Caco-2 (cell line): ENCODE data around the gene ANKRD44. TPM values are rescaled to one million over a fixed set of nuclear protein-coding genes. Genes with fewer than 3 reads are reported as not detected.

ENCODE experiments used
- BruUV-seq: library from RNA; stranded (reverse); fragments of 400-500 nt; replicated peaks from 2 replicates; lab custom pipeline; 2021; lab: Mats Ljungman, UMichigan
- CTCF ChIA-PET: fragments of 300-600 bp; sonication (Branson Sonifier 250); formaldehyde crosslinking; loops from one replicate; lab custom pipeline; 2022; ENCODE audit warnings: antibody characterized with exemption; lab: Charles Lee
- POLR2A ChIA-PET: fragments of 300-600 bp; sonication (Branson Sonifier 250); formaldehyde crosslinking; loops from one replicate; lab custom pipeline; 2022; ENCODE audit warnings: antibody characterized with exemption; lab: Charles Lee
- DNase-seq, 2 experiments: peaks; one replicate each; pipeline versions ENCODE4 v3.0.0 to v3.0.0-alpha.2; 2020 to 2022
- H3K27me3 ChIP-seq: replicated peaks from 2 replicates; pipeline ENCODE4 v1.6.0; 2011; ENCODE audit warnings: low read length; ENCODE audit not compliant: control insufficient read depth, insufficient read depth
- H3K36me3 ChIP-seq: 2 replicates; pipeline ENCODE4 v1.5.1; 2011; ENCODE audit warnings: low read length; ENCODE audit not compliant: control insufficient read depth, insufficient read depth
- H3K4me1 ChIP-seq: fragments of 250-450 bp; sonication (Bioruptor Pico); 2 replicates; pipeline ENCODE4 v1.5.1; 2020; ENCODE audit warnings: mild to moderate bottlenecking
- H3K4me3 ChIP-seq: 2 replicates; pipeline ENCODE4 v1.5.1; 2011; ENCODE audit warnings: low read depth, mild to moderate bottlenecking, control low read depth, low read length
- H3K9me3 ChIP-seq: fragments of 250-450 bp; sonication (Bioruptor Pico); 2 replicates; pipeline ENCODE4 v1.5.1; 2020; ENCODE audit warnings: mild to moderate bottlenecking, moderate library complexity
- H3K27ac Mint-ChIP-seq: one replicate; pipeline ENCODE4 v1.8.0; 2022; ENCODE audit warnings: mixed read lengths; ENCODE audit not compliant: unreplicated experiment
- H3K27me3 Mint-ChIP-seq: one replicate; pipeline ENCODE4 v1.8.0; 2022; ENCODE audit warnings: mixed read lengths; ENCODE audit not compliant: insufficient read depth, unreplicated experiment
- H3K36me3 Mint-ChIP-seq: one replicate; pipeline ENCODE4 v1.8.0; 2022; ENCODE audit warnings: mild to moderate bottlenecking, mixed read lengths; ENCODE audit not compliant: insufficient read depth, unreplicated experiment
- H3K4me1 Mint-ChIP-seq: one replicate; pipeline ENCODE4 v1.8.0; 2022; ENCODE audit warnings: low read depth, mixed read lengths; ENCODE audit not compliant: unreplicated experiment
- H3K4me3 Mint-ChIP-seq: one replicate; pipeline ENCODE4 v1.8.0; 2022; ENCODE audit warnings: mild to moderate bottlenecking, moderate library complexity, mixed read lengths; ENCODE audit not compliant: unreplicated experiment
- H3K9me3 Mint-ChIP-seq: one replicate; pipeline ENCODE4 v1.8.0; 2022; ENCODE audit warnings: mixed read lengths; ENCODE audit not compliant: unreplicated experiment
- intact Hi-C: fragments of 100-400 bp; cut with micrococcal nuclease; formaldehyde crosslinking; loops from one replicate; pipeline ENCODE4 v1.10.0; 2022; ENCODE audit not compliant: unreplicated experiment
- total RNA-seq: library from RNA; stranded (reverse); gene quantifications from 2 replicates; pipeline ENCODE4 v1.2.3, GENCODE V29; 2022
- TF ChIP-seq, protein P1 (sequence below), 2 experiments: fragments of 200-600 bp in 1 of 2; IDR thresholded peaks; 1 replicate in 1 of 2; 2 replicates in 1 of 2; pipeline versions ENCODE4 v1.5.1 to v1.8.0; 2011 to 2022; ENCODE audit warnings: antibody characterized with exemption in 1 of 2, control low read depth in 1 of 2, inconsistent platforms in 1 of 2, low read depth in 1 of 2, low read length in 1 of 2, mild to moderate bottlenecking in 1 of 2, moderate library complexity in 1 of 2; ENCODE audit not compliant: insufficient read depth in 1 of 2, severe bottlenecking in 1 of 2, unreplicated experiment in 1 of 2

Gene ANKRD44
- total RNA-seq, 1 experiment from 2014 or later = 1.0 TPM

DNA sequence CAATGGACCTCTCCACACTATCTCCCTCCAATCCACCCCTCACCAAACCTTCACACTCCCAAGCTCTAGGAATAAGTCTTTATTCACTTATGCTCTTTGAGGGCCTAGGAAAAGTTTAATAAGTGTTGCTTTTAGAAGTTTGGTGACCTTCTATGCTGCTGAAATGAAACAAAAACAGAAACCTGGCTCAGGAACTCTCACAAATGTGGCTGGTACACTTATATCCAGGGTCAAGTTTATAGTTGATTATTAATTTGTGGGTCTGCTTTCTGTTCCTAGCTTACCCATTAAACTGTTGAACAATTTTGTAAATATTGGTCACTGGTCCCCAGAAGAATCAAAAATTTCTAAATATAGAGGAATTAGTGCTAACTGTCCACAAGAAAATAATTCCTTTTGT lies 14.2 kb upstream of the ANKRD44 start:
- TF ChIP-seq, protein P1, sequence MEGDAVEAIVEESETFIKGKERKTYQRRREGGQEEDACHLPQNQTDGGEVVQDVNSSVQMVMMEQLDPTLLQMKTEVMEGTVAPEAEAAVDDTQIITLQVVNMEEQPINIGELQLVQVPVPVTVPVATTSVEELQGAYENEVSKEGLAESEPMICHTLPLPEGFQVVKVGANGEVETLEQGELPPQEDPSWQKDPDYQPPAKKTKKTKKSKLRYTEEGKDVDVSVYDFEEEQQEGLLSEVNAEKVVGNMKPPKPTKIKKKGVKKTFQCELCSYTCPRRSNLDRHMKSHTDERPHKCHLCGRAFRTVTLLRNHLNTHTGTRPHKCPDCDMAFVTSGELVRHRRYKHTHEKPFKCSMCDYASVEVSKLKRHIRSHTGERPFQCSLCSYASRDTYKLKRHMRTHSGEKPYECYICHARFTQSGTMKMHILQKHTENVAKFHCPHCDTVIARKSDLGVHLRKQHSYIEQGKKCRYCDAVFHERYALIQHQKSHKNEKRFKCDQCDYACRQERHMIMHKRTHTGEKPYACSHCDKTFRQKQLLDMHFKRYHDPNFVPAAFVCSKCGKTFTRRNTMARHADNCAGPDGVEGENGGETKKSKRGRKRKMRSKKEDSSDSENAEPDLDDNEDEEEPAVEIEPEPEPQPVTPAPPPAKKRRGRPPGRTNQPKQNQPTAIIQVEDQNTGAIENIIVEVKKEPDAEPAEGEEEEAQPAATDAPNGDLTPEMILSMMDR (IDR thresholded peaks at IDR 0.05; ENCODE audit: insufficient read depth in 1 of 2, low read depth in 1 of 2, low read length in 1 of 2, severe bottlenecking in 1 of 2, unreplicated experiment in 1 of 2) = no peak
- no TSS peak for BruUV-seq
- peaks cover 16% of the 10 kb centered on the region for H3K4me1 ChIP-seq
- Mint-ChIP-seq H3K4me3 (no peak overlapping the region), H3K36me3 (no peaks in the 10 kb centered on the region), H3K9me3 (no peaks in the 10 kb centered on the region), H3K27me3 (peaks cover 12% of the 10 kb centered on the region), H3K4me1 (peaks cover 18% of the 10 kb centered on the region), H3K27ac (no peak overlapping the region)
- CTCF ChIA-PET = no interaction called here
- POLR2A ChIA-PET = no interaction called here
- no peak overlapping the region for H3K4me3 ChIP-seq
- no peaks in the 10 kb centered on the region for H3K9me3 ChIP-seq
- no peaks in the 10 kb centered on the region for H3K27me3 ChIP-seq
- intact Hi-C loops = no loop called here
- DNase-seq = no peak
- H3K36me3 ChIP-seq = no peaks in the 10 kb centered on the region

DNA sequence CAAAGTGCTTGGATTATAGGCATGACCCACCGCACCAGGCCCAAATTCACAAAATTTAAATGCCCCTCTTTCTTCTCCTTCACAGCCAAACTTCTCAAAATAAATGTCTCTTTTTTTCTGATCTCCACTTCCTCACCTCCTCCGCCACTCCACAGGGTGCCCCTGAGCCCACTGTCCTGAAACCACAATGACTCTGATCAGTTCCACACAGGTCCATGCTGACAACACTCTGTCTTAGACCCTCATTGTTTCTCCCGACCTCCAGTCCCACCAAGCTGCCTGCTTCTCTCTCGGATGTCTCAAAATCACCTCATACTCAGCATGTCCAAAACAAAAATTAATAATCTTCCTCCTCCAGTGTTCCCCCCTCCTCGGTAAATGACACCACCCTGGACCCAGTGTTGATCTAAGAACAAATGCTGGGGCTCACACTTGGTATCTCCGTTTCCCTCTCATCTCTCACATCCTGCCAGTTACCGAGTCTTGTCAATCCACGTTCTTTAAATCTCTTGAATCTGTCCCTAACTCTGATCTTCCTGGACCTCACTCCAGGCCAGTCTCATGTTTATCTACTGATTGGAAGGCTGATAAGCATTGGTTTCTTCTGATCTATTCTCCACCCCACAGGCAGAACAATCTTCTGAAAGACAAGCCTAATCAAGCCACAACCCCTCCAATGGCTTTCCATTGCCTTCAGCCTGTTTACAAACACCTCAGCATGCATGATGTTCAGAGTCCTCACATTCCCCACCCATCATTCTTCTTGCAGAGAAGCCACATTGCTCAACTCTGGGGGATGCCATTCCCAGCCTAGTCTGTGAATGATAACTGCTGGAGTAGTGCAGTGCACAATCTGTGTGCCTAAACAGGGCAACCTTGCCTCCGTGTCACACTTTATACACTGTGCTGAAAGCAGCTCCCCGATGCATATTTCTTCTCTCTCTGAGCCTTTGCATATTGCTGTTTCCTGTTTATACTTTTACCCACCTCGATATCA lies 12.4 kb upstream of the ANKRD44 start:
- Histone ChIP-seq H3K27me3 (no peaks in the 10 kb centered on the region), H3K36me3 (no peaks in the 10 kb centered on the region), H3K4me1 (peaks cover 16% of the 10 kb centered on the region), H3K4me3 (no peak overlapping the region), H3K9me3 (no peaks in the 10 kb centered on the region)
- ChIA-PET CTCF (no interaction called here), POLR2A (no interaction called here)
- TF ChIP-seq, protein P1 (IDR thresholded peaks at IDR 0.05; ENCODE audit: insufficient read depth in 1 of 2, low read depth in 1 of 2, low read length in 1 of 2, severe bottlenecking in 1 of 2, unreplicated experiment in 1 of 2) = no peak
- Mint-ChIP-seq H3K27me3 (peaks cover 8% of the 10 kb centered on the region), H3K36me3 (no peaks in the 10 kb centered on the region), H3K4me1 (peaks cover 18% of the 10 kb centered on the region), H3K9me3 (no peaks in the 10 kb centered on the region), H3K27ac (peak overlapping the region; percentile 5), H3K4me3 (no peak overlapping the region)
- DNase-seq = peak; percentile 46 to 62
- intact Hi-C loops = loop anchor here (2.0 kb wide), 1 partner anchor 56 kb away; no protein-coding TSS in a partner anchor
- BruUV-seq = no TSS peak

- Histone ChIP-seq H3K27me3 (no peaks in the 10 kb centered on the region), H3K36me3 (no peaks in the 10 kb centered on the region), H3K4me1 (peaks cover 16% of the 10 kb centered on the region), H3K4me3 (no peak overlapping the region), H3K9me3 (no peaks in the 10 kb centered on the region)
- CTCF ChIA-PET = interaction anchor here (0.7 kb wide), 1 partner anchor 335 kb away, joined by 6 read pairs; no protein-coding TSS in a partner anchor
- intact Hi-C loops = loop anchor here (2.0 kb wide), 1 partner anchor 57 kb away; no protein-coding TSS in a partner anchor
- Mint-ChIP-seq H3K4me3 (no peak overlapping the region), H3K9me3 (no peaks in the 10 kb centered on the region), H3K27me3 (peaks cover 8% of the 10 kb centered on the region), H3K36me3 (no peaks in the 10 kb centered on the region), H3K27ac (no peak overlapping the region), H3K4me1 (peaks cover 18% of the 10 kb centered on the region)
- BruUV-seq = no TSS peak
- POLR2A ChIA-PET = no interaction called here
- no peak for DNase-seq
- TF ChIP-seq, protein P1 (IDR thresholded peaks at IDR 0.05; ENCODE audit: insufficient read depth in 1 of 2, low read depth in 1 of 2, low read length in 1 of 2, severe bottlenecking in 1 of 2, unreplicated experiment in 1 of 2) = no peak
Measured at GRCh38 chr2:197322143-197322542, 11.6 kb upstream of the ANKRD44 start.
